SK-N-SH (cell line): Measurements from ENCODE around the gene ECSCR. TPM values are rescaled to one million over a fixed set of nuclear protein-coding genes. Genes with fewer than 3 reads are reported as not detected.
"Not testable (repeated sequence)": the region's sequence is repeated elsewhere in the genome, so short reads cannot be mapped to it uniquely, and the experiment has no call there.

Experiments
- CTCF ChIA-PET: fragments of 300-600, 350-600 bp; formaldehyde crosslinking; extraction: SDS; loops from one replicate; lab custom pipeline; 2021; lab: Yijun Ruan, JAX
- POLR2A ChIA-PET: fragments of 350-600 bp; sonication (Branson Sonifier 250); formaldehyde crosslinking; extraction: SDS; loops from one replicate; lab custom pipeline; 2020; ENCODE audit warnings: antibody characterized with exemption, inconsistent platforms; lab: Yijun Ruan, JAX
- DNase-seq: peaks from one replicate; pipeline ENCODE4 v3.0.0; 2012
- H2AFZ ChIP-seq: fragments of 200-600 bp; sonication (generic); 2 replicates; pipeline ENCODE4 v1.8.1; 2016; ENCODE audit warnings: antibody characterized with exemption, mild to moderate bottlenecking, low read depth
- H3F3A ChIP-seq: fragments of 200-600 bp; sonication (generic); replicated peaks from 2 replicates; pipeline ENCODE3; 2016; ENCODE audit warnings: antibody characterized with exemption, mild to moderate bottlenecking; ENCODE audit not compliant: insufficient read depth
- H3K27ac ChIP-seq, 2 experiments: fragments of 200-500 bp in 1 of 2; fragments of 200-600 bp in 1 of 2; sonication (Bioruptor generic) in 1 of 2; sonication (generic), shearing (Covaris generic) in 1 of 2; 2 replicates each; pipeline versions ENCODE4 v1.5.1 to v1.6.1; 2014 to 2016; ENCODE audit warnings: low read depth in 2 of 2, inconsistent platforms in 1 of 2, low read length in 1 of 2, mild to moderate bottlenecking in 1 of 2, mixed read lengths in 1 of 2
- H3K27me3 ChIP-seq: fragments of 200-600 bp; sonication (generic), shearing (Covaris generic); 2 replicates; pipeline ENCODE4 v1.6.1; 2016; ENCODE audit warnings: mixed run types; ENCODE audit not compliant: insufficient read depth
- H3K36me3 ChIP-seq, 2 experiments: fragments of 200-500 bp in 1 of 2; fragments of 200-600 bp in 1 of 2; sonication (Bioruptor generic) in 1 of 2; sonication (generic) in 1 of 2; replicated peaks in 1 of 2; 2 replicates each; pipeline versions ENCODE3 to v1.5.1; 2014 to 2016; ENCODE audit warnings: low read length in 1 of 2, mild to moderate bottlenecking in 1 of 2; ENCODE audit not compliant: insufficient read depth in 2 of 2, control insufficient read depth in 1 of 2
- H3K4me1 ChIP-seq, 2 experiments: fragments of 200-500 bp in 1 of 2; fragments of 200-600 bp in 1 of 2; sonication (Bioruptor generic) in 1 of 2; sonication (generic), shearing (Covaris generic) in 1 of 2; 2 replicates each; pipeline versions ENCODE4 v1.5.1 to v1.6.1; 2014 to 2016; ENCODE audit warnings: low read depth in 1 of 2, low read length in 1 of 2, mixed run types in 1 of 2; ENCODE audit not compliant: insufficient read depth in 2 of 2, control insufficient read depth in 1 of 2
- H3K4me2 ChIP-seq: fragments of 200-600 bp; sonication (generic), shearing (Covaris generic); 2 replicates; pipeline ENCODE4 v1.6.1; 2017; ENCODE audit warnings: mixed run types
- H3K4me3 ChIP-seq, 2 experiments: fragments of 200-500 bp in 1 of 2; fragments of 200-600 bp in 1 of 2; sonication (Bioruptor generic) in 1 of 2; sonication (generic), shearing (Covaris generic) in 1 of 2; 2 replicates each; pipeline versions ENCODE4 v1.5.1 to v1.8.1; 2014 to 2016; ENCODE audit warnings: low read depth in 2 of 2, inconsistent platforms in 1 of 2, low read length in 1 of 2, mild to moderate bottlenecking in 1 of 2, mixed read lengths in 1 of 2, moderate library complexity in 1 of 2
- H3K79me2 ChIP-seq: fragments of 200-600 bp; sonication (generic); 2 replicates; pipeline ENCODE4 v1.8.1; 2017; ENCODE audit warnings: mild to moderate bottlenecking; ENCODE audit not compliant: insufficient read depth
- H3K9ac ChIP-seq: fragments of 200-600 bp; sonication (generic); 2 replicates; pipeline ENCODE4 v1.6.1; 2017; ENCODE audit warnings: mixed run types
- H3K9me2 ChIP-seq: fragments of 200-600 bp; sonication (generic); 2 replicates; pipeline ENCODE4 v1.6.1; 2017; ENCODE audit warnings: mixed run types
- H3K9me3 ChIP-seq: fragments of 200-600 bp; sonication (generic); 2 replicates; pipeline ENCODE4 v1.6.1; 2017; ENCODE audit warnings: mixed run types, mild to moderate bottlenecking, moderate library complexity
- H4K20me1 ChIP-seq: fragments of 200-600 bp; sonication (generic); 2 replicates; pipeline ENCODE4 v1.6.1; 2017; ENCODE audit warnings: mild to moderate bottlenecking, mixed run types; ENCODE audit not compliant: insufficient read depth
- CHD2 ChIP-seq: fragments of 150-350 bp; IDR thresholded peaks from 2 replicates; pipeline ENCODE4 v1.6.1; 2018; ENCODE audit warnings: low read length; ENCODE audit not compliant: partially characterized antibody
- JUND ChIP-seq: IDR thresholded peaks from 2 replicates; pipeline ENCODE4 v1.4.0; 2012
- RXRA ChIP-seq: IDR thresholded peaks from 2 replicates; pipeline ENCODE4 v1.4.0; 2012; ENCODE audit warnings: low read depth, mild to moderate bottlenecking, borderline replicate concordance
- TEAD4 ChIP-seq: IDR thresholded peaks from 2 replicates; pipeline ENCODE4 v1.4.0; 2012; ENCODE audit warnings: mild to moderate bottlenecking, borderline replicate concordance; ENCODE audit not compliant: insufficient read depth
- WGBS: methylation state at CpG from one replicate; pipeline ENCODE4 v1.1.6; 2017; ENCODE audit warnings: low lambda C conversion rate; 5-methylcytosine and 5-hydroxymethylcytosine counted together
- polyA plus RNA-seq, 3 experiments: library from polyadenylated mRNA; depleted of rRNA; stranded (reverse); fragments of >200 nt; gene quantifications; 2 replicates each; pipeline ENCODE4 v1.2.3, GENCODE V29; 2012
- TF ChIP-seq, protein P1 (sequence below): fragments of 200-600 bp; sonication (generic); IDR thresholded peaks from 2 replicates; pipeline ENCODE4 v1.6.1; 2017; ENCODE audit warnings: antibody characterized with exemption, mild to moderate bottlenecking, moderate library complexity

Gene ECSCR
- polyA plus RNA-seq, 1 of the 3 experiments (the other 2 are of a cell fraction) = 10.9 TPM

DNA sequence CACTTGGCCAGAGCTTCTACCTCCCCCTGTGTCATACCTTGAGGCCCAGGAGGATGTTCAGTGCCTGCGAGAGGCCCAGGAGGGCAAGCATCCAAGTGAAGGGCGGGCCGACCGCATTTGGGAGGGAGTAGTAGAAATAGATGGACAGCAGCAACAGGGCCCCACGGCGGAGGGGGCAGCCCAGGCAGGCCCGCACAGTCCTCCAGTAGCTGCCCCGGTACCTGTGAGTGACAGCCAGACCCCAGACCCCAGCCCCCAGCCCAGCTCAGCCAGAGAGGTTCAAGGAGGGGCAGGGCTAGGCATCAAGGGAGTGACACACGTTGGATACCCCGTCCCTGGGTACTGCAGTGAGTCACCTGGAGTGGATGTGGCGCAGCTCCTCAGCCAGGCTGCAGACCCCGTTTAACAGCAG is 18.6 kb upstream of the ECSCR start (continued):
- TF ChIP-seq, protein P1, sequence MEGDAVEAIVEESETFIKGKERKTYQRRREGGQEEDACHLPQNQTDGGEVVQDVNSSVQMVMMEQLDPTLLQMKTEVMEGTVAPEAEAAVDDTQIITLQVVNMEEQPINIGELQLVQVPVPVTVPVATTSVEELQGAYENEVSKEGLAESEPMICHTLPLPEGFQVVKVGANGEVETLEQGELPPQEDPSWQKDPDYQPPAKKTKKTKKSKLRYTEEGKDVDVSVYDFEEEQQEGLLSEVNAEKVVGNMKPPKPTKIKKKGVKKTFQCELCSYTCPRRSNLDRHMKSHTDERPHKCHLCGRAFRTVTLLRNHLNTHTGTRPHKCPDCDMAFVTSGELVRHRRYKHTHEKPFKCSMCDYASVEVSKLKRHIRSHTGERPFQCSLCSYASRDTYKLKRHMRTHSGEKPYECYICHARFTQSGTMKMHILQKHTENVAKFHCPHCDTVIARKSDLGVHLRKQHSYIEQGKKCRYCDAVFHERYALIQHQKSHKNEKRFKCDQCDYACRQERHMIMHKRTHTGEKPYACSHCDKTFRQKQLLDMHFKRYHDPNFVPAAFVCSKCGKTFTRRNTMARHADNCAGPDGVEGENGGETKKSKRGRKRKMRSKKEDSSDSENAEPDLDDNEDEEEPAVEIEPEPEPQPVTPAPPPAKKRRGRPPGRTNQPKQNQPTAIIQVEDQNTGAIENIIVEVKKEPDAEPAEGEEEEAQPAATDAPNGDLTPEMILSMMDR = no peak
- TF ChIP-seq TEAD4 (no peak), RXRA (no peak), JUND (no peak), CHD2 (no peak)
- TF ChIP-seq, all 33 proteins: peak for 0

DNA sequence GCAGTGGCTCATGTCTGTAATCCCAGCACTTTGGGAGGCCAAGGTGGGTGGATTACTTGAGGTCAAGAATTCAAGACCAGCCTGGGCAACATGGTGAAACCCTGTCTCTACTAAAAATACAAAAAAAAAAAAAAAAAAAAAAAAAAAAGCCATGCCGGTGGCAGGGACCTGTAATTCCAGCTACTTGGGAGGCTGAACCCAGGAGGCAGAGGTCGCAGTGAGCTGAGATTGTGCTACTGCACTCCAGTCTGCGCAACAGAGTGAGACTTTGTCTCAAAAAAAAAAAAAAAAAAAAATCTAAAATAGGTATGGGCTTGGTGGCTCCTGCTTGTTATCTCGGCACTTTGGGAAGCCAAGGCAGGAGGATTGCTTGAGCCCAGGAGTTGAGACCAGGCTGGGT is 17.2 kb upstream of the ECSCR start:
- H2AFZ ChIP-seq, H3K9ac ChIP-seq, POLR2A ChIA-PET, H3K27me3 ChIP-seq, H3K4me2 ChIP-seq, H3K4me3 ChIP-seq, H3K27ac ChIP-seq, DNase-seq, H3K9me3 ChIP-seq, H3K9me2 ChIP-seq, H4K20me1 ChIP-seq: not testable (repeated sequence)
- CTCF ChIA-PET = interaction anchor here (1.1 kb wide), 1 partner anchor 57 kb away, joined by 3 read pairs; no protein-coding TSS in a partner anchor
- Histone ChIP-seq H3K36me3 (peaks cover 25 to 26% of the 10 kb centered on the region in 2 experiments), H3K4me1 (peaks cover 14% of the 10 kb centered on the region in 2 experiments; a peak in 2 of 4 replicates), H3K79me2 (peaks cover 45% of the 10 kb centered on the region), H3F3A (peaks cover 27% of the 10 kb centered on the region)
- 96% methylated on average over 4 of the region's 4 CpGs for WGBS

DNA sequence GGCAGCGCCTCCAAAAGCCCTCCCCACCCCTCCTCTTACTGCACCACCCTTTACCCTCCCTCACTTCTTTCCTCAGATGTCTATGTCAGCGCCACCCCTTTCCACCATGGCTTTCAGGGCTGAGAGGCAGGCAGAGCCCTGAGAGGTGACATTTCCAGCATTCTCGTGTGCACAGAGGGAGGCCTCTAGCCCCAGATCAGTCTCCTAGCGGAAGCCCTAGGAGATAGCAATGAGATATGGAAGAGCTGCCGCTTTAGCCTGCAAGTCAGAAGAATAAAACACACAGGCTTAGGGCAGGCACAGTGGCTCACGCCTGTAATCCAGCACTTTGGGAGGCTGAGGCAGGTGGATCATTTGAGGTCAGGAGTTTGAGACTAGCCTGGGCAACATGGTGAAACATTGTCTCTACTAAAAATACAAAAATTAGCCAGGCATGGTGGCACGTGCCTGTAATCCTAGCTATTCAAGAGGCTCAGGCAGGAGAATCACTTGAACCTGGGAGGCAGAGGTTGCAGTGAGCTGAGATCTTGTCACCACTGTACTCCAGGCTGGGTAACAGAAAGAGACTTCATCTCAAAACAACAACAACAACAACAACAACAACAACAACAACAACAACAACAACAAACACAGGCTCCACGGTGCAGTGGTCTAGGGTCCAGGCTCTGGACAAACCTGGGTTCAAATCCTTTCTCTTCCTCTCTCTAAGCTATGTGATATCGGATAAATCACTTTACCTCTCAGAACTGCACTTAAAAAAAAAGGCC is 16.3 kb upstream of the ECSCR start:
- Histone ChIP-seq H3K36me3 (peaks cover 25 to 26% of the 10 kb centered on the region in 2 experiments), H3K79me2 (peaks cover 45% of the 10 kb centered on the region), H3K4me1 (peaks cover 14 to 16% of the 10 kb centered on the region in 2 experiments; a peak in 2 of 4 replicates), H3F3A (peaks cover 23% of the 10 kb centered on the region)
- H3K9ac ChIP-seq, POLR2A ChIA-PET, H4K20me1 ChIP-seq, H2AFZ ChIP-seq, H3K27ac ChIP-seq, H3K4me3 ChIP-seq, H3K9me2 ChIP-seq, H3K27me3 ChIP-seq, H3K9me3 ChIP-seq, H3K4me2 ChIP-seq, DNase-seq: not testable (repeated sequence)
- CTCF ChIA-PET = interaction anchor here (1.5 kb wide), 1 partner anchor 39 kb away, joined by 4 read pairs; no protein-coding TSS in a partner anchor
- WGBS = 90% methylated on average over 9 of the region's 9 CpGs
